Astrocyte (in vitro differentiated cells and primary cell): ENCODE results near the gene CHN2. TPM values are rescaled to one million over a fixed set of nuclear protein-coding genes. Genes with fewer than 3 reads are reported as not detected.

Source experiments
- DNase-seq: peaks from one replicate; pipeline ENCODE4 v3.0.0-alpha.2; 2010; ENCODE audit warnings: low read depth
- FAIRE-seq: peaks from 2 replicates; lab custom pipeline; 2011; peaks lifted over from hg19 to GRCh38; lab: Jason Lieb, UNC
- H2AFZ ChIP-seq: 2 replicates; pipeline ENCODE4 v1.6.0; 2012; ENCODE audit warnings: low read depth, low read length, inconsistent platforms
- H3K27ac ChIP-seq: 2 replicates; pipeline ENCODE4 v1.5.1; 2011; ENCODE audit warnings: low read depth, low read length, inconsistent platforms
- H3K27me3 ChIP-seq: 2 replicates; pipeline ENCODE4 v1.6.0; 2011; ENCODE audit warnings: low read length, inconsistent platforms; ENCODE audit not compliant: insufficient read depth
- H3K36me3 ChIP-seq: 2 replicates; pipeline ENCODE4 v1.5.1; 2011; ENCODE audit warnings: low read length, inconsistent platforms; ENCODE audit not compliant: insufficient read depth
- H3K4me1 ChIP-seq: 2 replicates; pipeline ENCODE4 v1.5.1; 2011; ENCODE audit warnings: low read length, inconsistent platforms; ENCODE audit not compliant: insufficient read depth
- H3K4me2 ChIP-seq: 2 replicates; pipeline ENCODE4 v1.6.0; 2012; ENCODE audit warnings: low read length, inconsistent platforms
- H3K4me3 ChIP-seq: 2 replicates; pipeline ENCODE4 v1.5.1; 2011; ENCODE audit warnings: low read depth, mild to moderate bottlenecking, low read length, inconsistent platforms; ENCODE audit not compliant: insufficient read depth
- H3K79me2 ChIP-seq: 2 replicates; pipeline ENCODE4 v1.6.0; 2012; ENCODE audit warnings: mild to moderate bottlenecking, low read length, inconsistent platforms; ENCODE audit not compliant: insufficient read depth
- H3K9ac ChIP-seq: 2 replicates; pipeline ENCODE4 v1.6.0; 2012; ENCODE audit warnings: mild to moderate bottlenecking, low read length, inconsistent platforms
- H3K9me3 ChIP-seq: 2 replicates; pipeline ENCODE4 v1.5.1; 2012; ENCODE audit warnings: low read depth, mild to moderate bottlenecking, low read length, inconsistent platforms; ENCODE audit not compliant: insufficient read depth
- H4K20me1 ChIP-seq: 2 replicates; pipeline ENCODE4 v1.6.0; 2012; ENCODE audit warnings: low read length, inconsistent platforms; ENCODE audit not compliant: insufficient read depth
- H3K27ac Mint-ChIP-seq: one replicate; pipeline ENCODE4 v1.8.0; 2021; ENCODE audit warnings: mild to moderate bottlenecking, mixed read lengths; ENCODE audit not compliant: unreplicated experiment
- H3K27me3 Mint-ChIP-seq: one replicate; pipeline ENCODE4 v1.8.0; 2021; ENCODE audit warnings: low read depth, mixed read lengths; ENCODE audit not compliant: unreplicated experiment
- H3K36me3 Mint-ChIP-seq: one replicate; pipeline ENCODE4 v1.8.0; 2021; ENCODE audit warnings: low read depth, mixed read lengths; ENCODE audit not compliant: unreplicated experiment
- H3K4me1 Mint-ChIP-seq: one replicate; pipeline ENCODE4 v1.8.0; 2021; ENCODE audit warnings: low read depth, mixed read lengths; ENCODE audit not compliant: unreplicated experiment
- H3K4me3 Mint-ChIP-seq: one replicate; pipeline ENCODE4 v1.8.0; 2021; ENCODE audit warnings: mild to moderate bottlenecking, moderate library complexity, mixed read lengths; ENCODE audit not compliant: unreplicated experiment
- H3K9me3 Mint-ChIP-seq: one replicate; pipeline ENCODE4 v1.8.0; 2021; ENCODE audit warnings: mild to moderate bottlenecking, mixed read lengths; ENCODE audit not compliant: unreplicated experiment
- CTCF ChIP-seq: IDR thresholded peaks from 2 replicates; pipeline ENCODE4 v1.5.1; 2011; ENCODE audit warnings: low read depth, mild to moderate bottlenecking, inconsistent platforms, low read length, moderate library complexity; ENCODE audit not compliant: insufficient read depth
- EZH2 ChIP-seq: IDR thresholded peaks from 2 replicates; pipeline ENCODE4 v1.6.1; 2012; ENCODE audit warnings: mild to moderate bottlenecking, low read length, inconsistent platforms; ENCODE audit not compliant: insufficient read depth
- total RNA-seq: library from RNA; stranded (reverse); gene quantifications from 2 replicates; pipeline ENCODE4 v1.2.1, GENCODE V29; 2021

CHN2 gene
- total RNA-seq, 1 donor from 2014 or later, result 2.5 TPM

GRCh38 chr7:29190349-29191045 lies 4.1 kb upstream of the CHN2 start:
- Mint-ChIP-seq H3K27ac (no peak overlapping the region), H3K36me3 (no peaks in the 10 kb centered on the region), H3K4me1 (no peaks in the 10 kb centered on the region), H3K27me3 (peaks cover 49% of the 10 kb centered on the region), H3K9me3 (no peaks in the 10 kb centered on the region), H3K4me3 (no peak overlapping the region)
- no peak overlapping the region for H3K27ac ChIP-seq
- no peak for FAIRE-seq
- peaks cover 3% of the 10 kb centered on the region for H3K4me1 ChIP-seq
- no peaks in the 10 kb centered on the region for H3K79me2 ChIP-seq
- no peaks in the 10 kb centered on the region for H3K9me3 ChIP-seq
- peaks cover 49% of the 10 kb centered on the region for H3K27me3 ChIP-seq
- TF ChIP-seq EZH2 (no peak), CTCF (no peak)
- H3K36me3 ChIP-seq, result no peaks in the 10 kb centered on the region
- no peak overlapping the region for H3K9ac ChIP-seq
- DNase-seq, result no peak
- no peak overlapping the region for H2AFZ ChIP-seq
- H3K4me3 ChIP-seq, result no peak overlapping the region
- no peak overlapping the region for H3K4me2 ChIP-seq
- H4K20me1 ChIP-seq, result no peaks in the 10 kb centered on the region

- H3K4me3 ChIP-seq, result no peak overlapping the region
- H2AFZ ChIP-seq, result no peak overlapping the region
- H3K4me1 ChIP-seq, result peaks cover 3% of the 10 kb centered on the region
- FAIRE-seq (no peak), DNase-seq (no peak)
- no peaks in the 10 kb centered on the region for H3K36me3 ChIP-seq
- H3K27ac ChIP-seq, result no peak overlapping the region
- Mint-ChIP-seq H3K27me3 (peaks cover 67% of the 10 kb centered on the region), H3K4me3 (no peak overlapping the region), H3K4me1 (peaks cover 1% of the 10 kb centered on the region), H3K36me3 (no peaks in the 10 kb centered on the region), H3K9me3 (no peaks in the 10 kb centered on the region), H3K27ac (no peak overlapping the region)
- H3K9ac ChIP-seq, result no peak overlapping the region
- peaks cover 64% of the 10 kb centered on the region for H3K27me3 ChIP-seq
- no peaks in the 10 kb centered on the region for H4K20me1 ChIP-seq
- no peak overlapping the region for H3K4me2 ChIP-seq
- H3K9me3 ChIP-seq, result no peaks in the 10 kb centered on the region
- H3K79me2 ChIP-seq, result no peaks in the 10 kb centered on the region
- no peak for TF ChIP-seq CTCF
- TF ChIP-seq EZH2, result no peak
Observed at GRCh38 chr7:29192323-29192722, 2.3 kb upstream of the CHN2 start.

- Histone ChIP-seq H4K20me1 (no peaks in the 10 kb centered on the region), H3K79me2 (no peaks in the 10 kb centered on the region), H3K27ac (no peak overlapping the region), H3K27me3 (peaks cover 64% of the 10 kb centered on the region), H3K4me2 (no peak overlapping the region), H3K4me3 (no peak overlapping the region), H3K36me3 (no peaks in the 10 kb centered on the region), H3K4me1 (peaks cover 3% of the 10 kb centered on the region), H3K9me3 (no peaks in the 10 kb centered on the region), H3K9ac (no peak overlapping the region), H2AFZ (no peak overlapping the region)
- no peaks in the 10 kb centered on the region for H3K36me3 Mint-ChIP-seq
- DNase-seq, result no peak
- H3K4me3 Mint-ChIP-seq, result no peak overlapping the region
- FAIRE-seq, result no peak
- H3K27me3 Mint-ChIP-seq, result peaks cover 70% of the 10 kb centered on the region
- no peak overlapping the region for H3K27ac Mint-ChIP-seq
- H3K4me1 Mint-ChIP-seq, result peaks cover 1% of the 10 kb centered on the region
- TF ChIP-seq EZH2 (no peak), CTCF (no peak)
- H3K9me3 Mint-ChIP-seq, result no peaks in the 10 kb centered on the region
Observed at GRCh38 chr7:29192811-29193210, 1.8 kb upstream of the CHN2 start.
